Prostate gland (tissue), 2 donors: ENCODE data around the gene BMP2.

ENCODE experiments used
- CTCF ChIP-seq, 4 experiments: fragments of 200-600 bp in 2 of 4; fragments of 450-650 bp in 2 of 4; sonication (generic) in 2 of 4; IDR thresholded peaks; 1 replicate in 3 of 4; 2 replicates in 1 of 4; pipeline ENCODE4 v1.5.1; 2016 to 2019; ENCODE audit warnings: antibody characterized with exemption in 4 of 4, mild to moderate bottlenecking in 2 of 4, moderate library complexity in 2 of 4
- POLR2A ChIP-seq: fragments of 450-650 bp; IDR thresholded peaks from one replicate; pipeline ENCODE4 v1.6.1; 2016; ENCODE audit warnings: antibody characterized with exemption, mild to moderate bottlenecking

GRCh38 chr20:6732001-6732447 is 35.5 kb upstream of the BMP2 start:
- TF ChIP-seq POLR2A = no peak
- TF ChIP-seq CTCF (IDR thresholded peaks at IDR 0.05) = no peak
